Loucy (cell line): ENCODE data around the gene COLQ.

Experiments
- EZH2phosphoT487 ChIP-seq: fragments of 200-600 bp; IDR thresholded peaks from 2 replicates; pipeline ENCODE4 v1.6.1; 2018; ENCODE audit warnings: antibody characterized with exemption, mild to moderate bottlenecking, moderate library complexity, borderline replicate concordance
- TF ChIP-seq, protein P1 (sequence below): fragments of 200-600 bp; sonication (generic); conservative IDR thresholded peaks from 2 replicates; pipeline ENCODE4 v1.5.1; 2014; ENCODE audit warnings: mild to moderate bottlenecking, antibody characterized with exemption, low read length

DNA sequence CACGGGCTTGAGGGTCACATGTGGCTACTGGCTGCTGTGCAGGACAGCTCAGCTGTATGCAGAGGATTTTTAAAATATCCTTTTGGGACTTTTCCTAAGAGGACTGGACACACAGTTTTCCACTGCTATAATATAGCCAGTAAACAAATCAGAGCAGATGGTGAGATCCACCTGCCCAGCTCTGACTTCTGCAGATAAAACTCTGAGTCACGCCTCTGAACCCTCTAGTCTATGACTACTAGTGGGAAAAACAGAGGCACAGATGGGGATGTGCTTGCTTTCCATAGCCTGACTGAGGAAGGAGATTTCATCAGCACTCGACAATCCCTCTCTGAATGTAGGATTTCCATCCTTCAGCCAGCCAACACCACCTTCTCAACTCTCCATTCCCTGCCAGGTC, 45.1 kb downstream of the COLQ start:
- TF ChIP-seq, protein P1, sequence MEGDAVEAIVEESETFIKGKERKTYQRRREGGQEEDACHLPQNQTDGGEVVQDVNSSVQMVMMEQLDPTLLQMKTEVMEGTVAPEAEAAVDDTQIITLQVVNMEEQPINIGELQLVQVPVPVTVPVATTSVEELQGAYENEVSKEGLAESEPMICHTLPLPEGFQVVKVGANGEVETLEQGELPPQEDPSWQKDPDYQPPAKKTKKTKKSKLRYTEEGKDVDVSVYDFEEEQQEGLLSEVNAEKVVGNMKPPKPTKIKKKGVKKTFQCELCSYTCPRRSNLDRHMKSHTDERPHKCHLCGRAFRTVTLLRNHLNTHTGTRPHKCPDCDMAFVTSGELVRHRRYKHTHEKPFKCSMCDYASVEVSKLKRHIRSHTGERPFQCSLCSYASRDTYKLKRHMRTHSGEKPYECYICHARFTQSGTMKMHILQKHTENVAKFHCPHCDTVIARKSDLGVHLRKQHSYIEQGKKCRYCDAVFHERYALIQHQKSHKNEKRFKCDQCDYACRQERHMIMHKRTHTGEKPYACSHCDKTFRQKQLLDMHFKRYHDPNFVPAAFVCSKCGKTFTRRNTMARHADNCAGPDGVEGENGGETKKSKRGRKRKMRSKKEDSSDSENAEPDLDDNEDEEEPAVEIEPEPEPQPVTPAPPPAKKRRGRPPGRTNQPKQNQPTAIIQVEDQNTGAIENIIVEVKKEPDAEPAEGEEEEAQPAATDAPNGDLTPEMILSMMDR = no peak
- no peak for TF ChIP-seq EZH2phosphoT487
